ENCODE data around the gene BIRC2.
"Not testable (repeated sequence)": the region's sequence is repeated elsewhere in the genome, so short reads cannot be mapped to it uniquely, and the experiment has no call there.

BIRC2 gene

DNA sequence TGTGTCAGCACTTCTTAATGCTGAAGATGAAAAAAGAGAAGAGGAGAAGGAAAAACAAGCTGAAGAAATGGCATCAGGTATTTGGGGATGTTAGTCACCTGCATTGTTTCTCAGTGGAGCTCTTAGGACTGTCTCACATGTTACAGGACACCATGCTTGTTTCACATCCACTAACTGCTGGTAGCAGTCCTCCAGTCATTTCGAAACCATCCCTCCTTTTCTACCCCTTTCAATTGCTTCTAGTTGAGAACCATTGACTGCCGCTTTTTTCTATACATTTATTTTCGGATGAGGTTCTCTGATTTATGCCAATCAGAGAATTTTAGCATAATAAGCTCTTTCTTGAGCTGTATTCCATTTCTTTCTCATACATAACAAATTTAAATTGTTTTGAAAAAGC, 21.5 kb downstream of the BIRC2 start:
- peak; percentile 66 for DNase-seq (ENCODE audit: insufficient read length, low spot score)
- FAIRE-seq = peak; percentile 86

DNA sequence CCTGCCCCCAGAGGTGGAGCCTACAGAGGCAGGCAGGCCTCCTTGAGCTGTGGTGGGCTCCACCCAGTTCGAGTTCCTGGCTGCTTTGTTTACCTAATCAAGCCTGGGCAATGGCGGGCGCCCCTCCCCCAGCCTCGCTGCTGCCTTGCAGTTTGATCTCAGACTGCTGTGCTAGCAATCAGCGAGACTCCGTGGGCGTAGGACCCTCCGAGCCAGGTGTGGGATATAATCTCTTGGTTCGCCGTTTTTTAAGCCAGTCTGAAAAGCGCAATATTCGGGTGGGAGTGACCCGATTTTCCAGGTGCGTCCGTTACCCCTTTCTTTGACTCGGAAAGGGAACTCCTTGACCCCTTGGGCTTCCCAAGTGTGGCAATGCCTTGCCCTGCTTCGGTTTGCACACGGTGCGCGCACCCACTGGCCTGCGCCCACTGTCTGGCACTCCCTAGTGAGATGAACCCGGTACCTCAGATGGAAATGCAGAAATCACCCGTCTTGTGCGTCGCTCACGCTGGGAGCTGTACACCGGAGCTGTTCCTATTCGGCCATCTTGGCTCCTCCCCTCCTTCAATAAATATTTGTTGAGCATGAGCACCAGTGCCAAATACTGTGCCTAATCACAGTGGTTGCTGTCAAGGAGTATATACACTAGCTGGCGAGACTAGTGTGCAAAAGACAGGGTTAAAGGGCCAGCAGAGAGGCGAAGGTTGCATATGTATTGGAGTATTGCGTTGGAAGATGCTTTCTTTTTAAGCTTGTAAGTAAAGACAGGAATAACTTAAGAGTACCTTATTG, 27.8 kb downstream of the BIRC2 start:
- not testable (repeated sequence) for DNase-seq (ENCODE audit: insufficient read length, low spot score); FAIRE-seq

DNA sequence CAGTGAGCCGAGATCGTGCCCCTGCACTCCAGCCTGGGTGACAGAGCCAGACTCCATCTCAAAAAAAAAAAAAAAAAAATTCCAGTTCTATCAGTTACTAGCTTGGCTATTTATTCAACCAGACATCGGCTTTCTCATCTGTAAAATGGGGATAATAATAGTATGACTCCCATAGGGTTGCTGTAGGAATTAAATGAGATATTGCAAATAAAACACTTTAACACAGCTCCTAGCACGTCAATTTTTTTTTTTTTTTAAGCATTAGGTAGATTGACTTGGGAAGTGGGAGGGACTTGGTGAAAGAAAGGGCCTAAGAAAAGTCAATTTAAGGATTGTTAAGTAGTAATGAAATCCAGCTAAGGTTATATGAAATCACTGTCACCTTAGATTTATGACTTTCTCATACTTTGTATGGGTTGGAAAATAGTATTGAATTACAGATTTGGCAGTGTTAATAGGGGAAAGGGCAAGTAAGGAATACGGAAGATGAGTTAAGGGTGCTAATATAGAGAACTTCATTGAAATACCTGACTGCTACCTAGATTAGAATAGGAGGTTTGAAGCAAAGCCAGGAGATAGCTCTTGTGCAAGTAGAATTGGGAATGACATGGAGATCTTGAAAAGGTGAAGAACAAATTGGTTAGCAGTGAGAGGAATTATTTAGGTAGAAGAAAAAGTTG, 28.8 kb downstream of the BIRC2 start:
- peak; percentile 14 for FAIRE-seq
- DNase-seq (ENCODE audit: insufficient read length, low spot score) = no peak

DNA sequence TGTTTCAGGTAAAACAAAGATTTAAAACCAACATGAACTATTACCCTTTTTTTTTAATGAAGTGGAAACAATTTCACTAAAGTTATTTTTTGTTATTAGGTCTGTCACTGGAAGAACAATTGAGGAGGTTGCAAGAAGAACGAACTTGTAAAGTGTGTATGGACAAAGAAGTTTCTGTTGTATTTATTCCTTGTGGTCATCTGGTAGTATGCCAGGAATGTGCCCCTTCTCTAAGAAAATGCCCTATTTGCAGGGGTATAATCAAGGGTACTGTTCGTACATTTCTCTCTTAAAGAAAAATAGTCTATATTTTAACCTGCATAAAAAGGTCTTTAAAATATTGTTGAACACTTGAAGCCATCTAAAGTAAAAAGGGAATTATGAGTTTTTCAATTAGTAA, 30.9 kb downstream of the BIRC2 start:
- DNase-seq (ENCODE audit: insufficient read length, low spot score) (no peak), FAIRE-seq (no peak)

DNA sequence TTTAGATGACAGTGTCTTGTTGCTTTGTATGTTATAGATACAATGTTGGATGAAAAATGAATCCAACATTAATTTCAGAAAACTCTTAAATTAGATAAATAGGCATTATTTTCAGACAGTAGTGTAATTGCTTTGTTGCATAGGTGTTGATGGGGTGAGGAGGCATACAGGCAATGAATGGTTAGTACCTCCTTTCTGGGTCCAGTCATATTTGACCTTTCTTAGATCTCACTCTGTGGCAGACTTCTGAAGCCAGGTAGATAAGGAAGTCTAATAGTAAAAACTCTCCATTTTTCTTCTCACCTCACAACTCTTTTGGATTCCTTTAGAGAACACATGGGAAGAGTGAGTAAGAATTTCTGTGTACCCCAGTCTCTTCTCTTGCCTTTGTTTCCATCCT, 31.8 kb downstream of the BIRC2 start:
- FAIRE-seq (no peak), DNase-seq (ENCODE audit: insufficient read length, low spot score) (no peak)

DNA sequence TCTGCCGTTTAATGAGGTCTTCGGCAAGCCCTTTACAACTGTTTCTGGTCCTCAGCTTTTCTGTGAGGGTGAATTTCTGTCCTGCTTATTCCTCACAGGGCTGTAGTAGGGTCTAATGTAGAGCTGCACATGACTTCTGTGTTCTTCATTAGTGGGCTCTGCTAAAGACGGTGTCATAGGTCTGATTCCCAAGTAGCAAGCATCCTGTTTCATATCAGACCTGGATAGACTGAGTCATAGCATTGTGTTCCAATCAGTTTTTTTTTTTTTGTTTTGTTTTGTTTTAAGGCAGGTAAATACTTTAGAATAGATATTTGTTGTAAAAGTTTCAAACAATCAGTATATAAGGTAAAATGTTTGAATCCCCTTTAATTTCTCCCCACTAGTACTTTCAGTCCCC, 35.4 kb downstream of the BIRC2 start:
- FAIRE-seq = no peak
- DNase-seq (ENCODE audit: insufficient read length, low spot score) = no peak

DNA sequence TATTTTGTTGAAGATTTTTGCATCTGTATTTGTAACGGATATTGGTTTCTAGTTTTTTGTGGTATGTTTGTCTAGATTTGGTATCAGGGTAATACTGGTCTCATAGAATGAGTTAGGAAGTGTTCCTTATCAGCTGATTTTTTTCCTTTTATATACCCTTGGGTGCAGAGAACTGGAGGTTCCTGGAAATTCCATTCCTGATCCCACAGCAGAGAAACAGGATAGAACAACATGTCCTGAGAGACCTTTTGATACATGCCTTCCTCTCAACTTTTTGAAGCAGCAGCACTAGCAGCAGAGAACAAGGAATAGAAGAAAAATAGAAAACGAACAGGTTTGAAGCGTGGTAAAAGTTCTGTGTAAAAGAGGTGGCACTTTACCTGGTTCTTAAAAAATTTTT, 36.8 kb downstream of the BIRC2 start:
- FAIRE-seq (no peak), DNase-seq (ENCODE audit: insufficient read length, low spot score) (no peak)

DNA sequence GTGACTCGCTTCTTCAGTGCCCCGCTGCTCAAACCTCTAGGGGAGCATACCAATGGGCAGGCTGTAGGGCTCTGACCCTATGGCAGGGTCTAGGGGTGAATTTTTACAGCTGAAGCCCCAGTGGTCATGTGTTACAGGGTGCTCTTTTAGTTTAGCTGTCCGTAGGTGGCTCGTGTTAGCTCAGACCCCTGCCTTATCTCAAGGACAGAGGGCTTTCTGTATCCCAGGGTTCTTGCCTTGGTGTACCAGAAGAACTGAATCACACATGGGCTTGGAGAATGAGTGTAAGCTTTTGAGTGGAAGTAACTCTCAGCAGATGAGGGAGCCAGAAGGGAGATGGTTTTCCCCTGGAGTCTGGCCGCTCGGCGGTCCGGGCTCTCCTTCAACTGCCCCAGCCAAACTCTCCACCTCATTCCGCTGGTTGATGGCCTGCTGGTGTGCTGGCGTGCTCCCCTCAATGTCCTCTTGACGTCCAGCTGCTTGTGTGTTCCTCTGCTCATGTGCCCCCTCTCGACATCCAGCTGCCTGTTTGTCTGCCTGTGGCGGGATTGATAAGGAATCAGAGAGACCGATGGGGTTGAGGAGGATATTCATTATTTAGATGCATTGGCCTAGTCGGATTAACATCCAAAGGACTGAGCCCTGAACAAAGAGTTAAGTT, 37.5 kb downstream of the BIRC2 start:
- DNase-seq (ENCODE audit: insufficient read length, low spot score) (no peak), FAIRE-seq (no peak)

DNA sequence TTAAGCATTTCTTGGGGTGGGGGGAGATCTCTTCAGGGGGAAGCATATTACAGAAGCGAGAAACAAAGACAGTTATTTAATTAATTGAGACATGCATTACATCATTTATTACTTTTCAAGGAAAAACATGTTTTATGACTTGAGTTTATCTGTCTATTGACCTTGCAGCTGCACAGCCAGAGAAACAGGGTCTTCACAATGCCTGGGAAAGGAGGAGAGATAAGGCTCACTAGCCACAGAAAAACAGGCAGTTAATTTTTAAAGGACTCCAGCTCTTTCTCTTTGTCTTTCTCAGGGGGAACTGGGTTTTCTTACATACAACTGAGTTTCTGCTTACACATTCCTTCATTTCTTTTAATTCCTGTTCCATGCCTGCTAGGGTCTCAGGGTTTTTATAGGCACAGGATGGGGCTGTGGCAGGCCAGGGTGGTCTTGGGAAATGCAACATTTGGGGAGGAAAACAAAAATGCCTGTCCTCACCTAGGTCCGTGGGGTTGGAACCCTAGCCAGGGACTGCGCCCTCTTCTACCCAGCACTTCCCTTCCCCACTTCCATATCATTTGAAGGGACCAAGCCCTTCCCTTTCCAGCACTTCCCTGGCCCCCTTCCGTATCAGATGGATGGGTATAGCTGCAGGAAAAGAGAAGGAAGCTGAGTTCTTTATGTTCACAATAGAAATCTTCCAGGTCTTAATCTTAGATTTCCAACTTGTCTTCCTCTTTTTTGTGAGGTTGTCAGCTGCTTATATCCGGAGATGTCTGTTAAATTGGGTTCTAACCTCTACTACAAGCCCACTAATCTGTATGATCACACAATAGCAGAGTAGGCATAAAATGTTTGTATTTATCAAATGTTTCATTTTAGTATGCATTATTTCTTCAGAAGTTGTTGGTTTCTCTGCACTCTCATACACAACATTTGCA, 38.3 kb downstream of the BIRC2 start:
- DNase-seq (ENCODE audit: insufficient read length, low spot score) = no peak
- no peak for FAIRE-seq

DNA sequence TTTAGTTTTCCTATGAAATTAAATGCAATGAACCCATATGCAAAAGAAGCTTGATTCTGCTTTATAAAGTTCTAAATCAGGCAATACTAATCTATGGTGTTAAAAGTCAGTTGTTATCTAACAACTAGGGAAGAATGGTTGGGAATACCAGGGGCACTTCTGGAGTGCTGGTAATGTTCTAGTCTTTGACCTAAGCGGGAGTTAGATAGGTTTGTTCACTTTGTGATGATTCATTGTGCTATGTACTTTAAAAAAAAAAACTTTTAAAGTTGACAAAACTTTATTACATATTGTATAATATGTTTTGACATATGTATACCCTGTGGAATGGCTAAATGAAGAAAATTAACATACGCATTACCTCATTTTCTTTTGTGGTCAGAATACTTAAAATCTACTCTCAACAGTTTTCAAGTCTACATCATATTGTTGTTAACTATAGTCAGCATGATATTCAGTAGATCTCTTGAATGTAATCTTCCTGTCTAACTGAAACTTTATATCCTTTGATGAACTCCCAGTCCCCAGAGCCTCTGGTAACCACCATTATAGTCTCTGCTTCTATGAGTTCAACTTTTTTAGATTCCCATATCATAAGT, 39.2 kb downstream of the BIRC2 start:
- no peak for DNase-seq (ENCODE audit: insufficient read length, low spot score)
- FAIRE-seq = no peak

DNA sequence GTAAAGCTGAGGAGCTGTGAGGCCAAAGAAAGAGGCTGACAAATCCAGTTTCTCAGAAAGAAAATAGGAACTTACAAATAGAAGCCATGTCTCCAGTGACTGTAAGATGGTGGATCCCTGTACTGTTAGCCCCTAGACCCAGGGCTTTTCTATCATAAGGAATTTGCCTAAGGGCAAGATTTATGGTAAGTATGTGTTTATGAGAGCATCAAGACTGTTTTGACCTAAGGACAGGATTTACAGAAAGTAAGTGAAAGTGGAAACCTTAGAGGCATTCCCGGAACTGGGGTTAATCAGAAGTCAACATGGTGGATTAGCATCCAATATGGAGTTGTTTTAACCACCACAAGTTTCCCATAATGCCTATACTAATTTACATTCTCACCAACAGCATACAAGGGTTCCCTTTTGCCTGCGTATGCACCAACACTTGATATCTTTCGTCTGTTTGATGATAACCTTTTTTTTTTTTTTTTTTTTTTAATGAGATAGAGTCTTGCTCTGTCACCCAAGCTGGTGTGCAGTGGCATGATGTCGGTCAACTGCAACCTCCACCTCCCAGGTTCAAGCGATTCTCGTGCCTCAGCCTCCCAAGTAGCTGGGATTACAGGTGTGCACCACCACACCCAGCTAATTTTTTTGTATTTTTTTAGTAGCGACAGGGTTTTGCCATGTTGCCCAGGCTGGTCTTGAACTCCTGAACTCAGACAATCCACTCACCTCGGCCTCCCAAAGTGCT, 40.2 kb downstream of the BIRC2 start:
- FAIRE-seq = no peak
- no peak for DNase-seq (ENCODE audit: insufficient read length, low spot score)

DNA sequence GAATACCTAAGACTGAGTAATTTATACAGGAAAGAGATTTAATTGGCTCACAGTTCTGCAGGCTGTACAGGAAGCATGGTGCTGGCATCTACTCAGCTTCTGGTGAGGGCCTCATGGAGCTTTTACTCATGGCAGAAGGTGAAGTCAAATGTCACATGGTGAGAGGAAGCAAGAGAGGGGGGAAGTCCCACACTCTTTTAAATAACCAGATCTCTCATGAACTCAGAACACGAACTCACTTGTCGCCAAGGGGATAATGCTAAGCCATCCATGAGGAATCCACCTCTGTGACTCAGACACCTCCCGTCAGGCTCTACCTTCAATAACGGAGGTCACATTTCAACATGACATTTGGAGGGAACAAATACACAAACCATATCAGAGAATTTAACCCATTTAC, 42.2 kb downstream of the BIRC2 start:
- DNase-seq (ENCODE audit: insufficient read length, low spot score) (no peak), FAIRE-seq (no peak)

DNA sequence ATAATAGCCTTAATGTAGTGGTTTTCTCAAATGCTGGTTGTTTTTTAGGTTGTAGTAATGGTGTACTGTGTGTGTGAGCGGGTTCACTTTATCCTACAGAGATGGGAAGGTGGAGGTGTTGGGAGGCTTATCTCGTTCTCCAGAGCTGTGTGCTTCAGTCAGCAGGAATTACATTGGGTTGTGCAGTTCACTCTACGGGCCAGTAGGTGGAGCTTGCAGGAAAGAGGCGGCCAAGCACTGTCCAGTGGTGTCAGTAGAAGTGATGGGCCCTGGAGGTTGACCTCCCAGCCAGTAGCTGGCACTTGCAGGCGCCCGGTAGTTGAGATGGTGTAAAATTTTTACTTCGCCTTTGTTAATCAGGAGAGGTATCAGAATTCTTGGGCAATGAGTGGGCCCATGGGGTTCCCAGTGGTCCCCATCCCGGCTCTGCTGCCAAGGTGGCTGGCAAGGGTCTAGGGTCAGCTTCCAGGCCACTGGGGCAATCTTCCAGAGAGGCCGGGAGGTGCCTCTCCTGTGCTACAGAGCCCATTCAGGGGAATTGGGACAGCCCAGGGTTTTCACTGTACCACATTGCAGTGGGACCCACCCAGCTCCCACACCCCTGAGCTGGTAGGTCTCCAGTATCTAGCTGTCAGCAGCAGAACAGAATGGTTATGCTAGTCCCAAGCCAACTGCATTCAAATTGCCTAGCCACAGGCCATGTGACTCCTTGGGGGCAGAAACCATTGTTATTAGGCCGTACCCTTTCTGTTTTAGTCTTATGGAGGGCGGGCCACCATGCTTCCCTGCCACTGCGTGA, 43.9 kb downstream of the BIRC2 start:
- DNase-seq (ENCODE audit: insufficient read length, low spot score) = peak; percentile 32
- FAIRE-seq = peak; percentile 97

DNA sequence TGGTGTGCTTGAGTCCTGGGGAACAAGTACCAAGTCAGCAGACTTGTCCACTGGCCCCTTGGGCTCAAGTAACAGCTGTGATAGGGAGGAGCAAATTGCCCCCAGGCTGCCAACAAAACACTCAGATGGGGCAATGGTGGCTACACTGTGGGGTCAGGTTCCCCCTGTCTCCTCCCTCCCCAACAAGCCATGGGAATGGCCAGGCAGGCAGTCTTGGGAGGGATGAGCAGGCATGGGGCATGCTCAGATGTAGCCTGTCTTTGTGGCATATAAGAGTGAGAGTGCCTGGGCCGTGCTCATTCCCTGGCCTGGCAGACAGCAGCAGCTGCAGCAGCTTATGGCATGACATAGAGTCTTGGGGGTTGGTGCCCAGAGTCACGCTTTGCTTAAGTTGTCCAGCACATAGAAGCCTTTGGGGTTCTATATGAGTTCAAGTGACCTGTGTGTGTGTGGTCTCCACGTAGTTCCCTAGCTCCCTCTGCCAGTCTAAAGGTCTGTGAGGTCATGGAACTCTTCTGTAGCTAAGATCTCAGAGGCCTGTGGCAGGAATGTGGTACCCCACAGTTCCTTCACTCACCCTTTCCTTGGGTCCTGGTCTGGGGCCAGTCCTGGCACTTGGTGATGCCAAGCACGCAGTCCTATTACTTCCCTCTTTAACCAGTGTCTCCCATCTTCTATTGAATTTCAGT, 44.7 kb downstream of the BIRC2 start:
- FAIRE-seq = no peak
- no peak for DNase-seq (ENCODE audit: insufficient read length, low spot score)

DNA sequence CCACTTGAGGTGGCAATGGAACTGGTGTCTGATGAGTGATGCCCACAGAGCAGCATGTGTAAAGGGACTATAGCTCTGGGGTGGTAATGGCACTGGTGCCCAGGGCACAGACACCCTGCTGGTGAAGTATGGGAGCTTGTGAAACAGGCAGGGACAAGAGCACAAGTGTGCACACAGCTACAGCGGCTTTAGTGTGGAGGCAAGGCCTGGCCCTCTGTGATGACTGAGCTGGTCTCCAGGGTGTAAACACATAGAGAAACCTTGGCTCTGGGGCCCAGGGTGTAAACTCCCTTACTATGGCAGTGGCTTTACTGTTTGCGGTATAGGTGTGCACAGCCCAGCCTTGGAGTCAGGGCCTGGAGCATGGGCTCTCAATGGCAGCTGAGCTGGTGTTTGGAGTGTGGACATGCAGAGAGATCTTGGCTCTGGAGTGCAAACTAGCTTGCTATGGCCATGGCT, 46.3 kb downstream of the BIRC2 start:
- no peak for FAIRE-seq
- DNase-seq (ENCODE audit: insufficient read length, low spot score) = no peak

DNA sequence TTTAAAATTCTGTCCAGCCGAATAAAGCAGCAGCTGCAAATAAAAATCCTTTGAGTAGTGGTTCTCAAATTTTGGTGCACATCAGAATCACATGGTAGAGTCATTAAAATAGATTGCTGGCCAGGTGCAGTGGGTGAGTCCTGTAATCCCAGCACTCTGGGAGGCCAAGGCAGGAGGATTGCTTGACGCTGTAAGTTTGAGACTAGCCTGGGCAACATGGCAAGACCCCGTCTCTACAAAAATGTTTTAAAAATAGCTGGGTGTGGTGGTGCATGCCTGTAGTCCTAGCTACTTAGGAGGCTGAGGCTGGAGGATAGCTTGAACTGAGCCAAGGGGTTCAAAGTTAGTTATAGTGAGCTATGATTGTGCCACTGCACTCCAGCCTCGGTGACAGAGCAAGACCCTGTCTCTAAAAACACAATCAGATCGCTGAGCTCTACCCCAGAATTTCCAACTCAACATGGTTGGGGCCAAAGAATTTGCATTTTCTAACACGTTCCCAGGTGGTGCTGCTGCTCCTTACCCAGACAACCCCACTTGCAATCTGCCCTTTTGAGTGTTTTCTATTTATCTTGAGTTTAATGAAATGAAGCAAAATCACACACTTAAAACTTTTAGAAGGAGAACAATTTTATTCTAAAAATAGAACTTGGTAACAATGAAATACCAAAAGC, 48.8 kb downstream of the BIRC2 start:
- no peak for DNase-seq (ENCODE audit: insufficient read length, low spot score)
- FAIRE-seq = no peak

DNA sequence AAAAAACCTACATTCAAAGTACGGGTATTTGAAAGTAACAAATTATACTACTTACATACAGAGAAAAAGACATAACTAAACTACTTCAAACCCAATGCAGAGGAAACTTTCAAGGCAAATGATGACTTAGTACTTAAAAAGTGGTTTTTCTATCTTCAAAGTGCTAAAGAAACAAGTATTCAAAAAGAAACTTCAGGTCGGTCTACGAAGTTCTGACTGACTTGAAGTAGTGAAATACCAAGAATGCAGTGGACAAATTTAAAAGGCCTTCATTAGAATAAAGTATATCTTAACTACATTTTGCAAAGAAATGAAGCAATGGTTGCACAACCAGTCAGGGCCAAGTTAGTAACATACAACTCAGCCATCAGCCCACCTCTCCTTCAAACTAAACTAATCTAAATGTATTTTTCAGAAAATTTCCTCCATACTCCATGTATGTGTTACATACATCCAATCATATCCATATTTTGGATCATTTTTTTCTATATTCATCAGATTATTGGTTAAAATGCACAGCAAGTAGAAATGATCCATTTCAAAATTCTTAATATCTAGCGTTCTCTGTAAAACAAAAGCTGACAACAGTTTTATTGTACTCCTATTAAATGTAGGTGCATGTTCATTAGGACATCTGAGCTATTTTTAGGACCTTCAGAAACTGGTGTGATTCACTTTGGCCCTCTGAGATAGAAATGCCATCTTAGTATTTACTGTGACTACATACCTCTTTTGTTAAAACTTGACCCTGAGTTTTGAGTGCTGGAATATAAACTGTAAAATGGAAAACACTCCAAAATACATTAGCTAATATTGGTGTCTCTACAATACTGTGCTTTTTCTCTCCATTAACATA, 49.9 kb downstream of the BIRC2 start:
- DNase-seq (ENCODE audit: insufficient read length, low spot score) = no peak
- FAIRE-seq = peak; percentile 62

Measured in GM19239 (cell line).